Activated CD8-positive, alpha-beta memory T cell treated with anti-CD3 and anti-CD28 coated beads, Interleukin-2, amount 50 U/mL, for 1 hour (primary cell): ENCODE data around the gene OR10R2.

Experiments used
- DNase-seq: peaks from one replicate; pipeline ENCODE4 v3.0.0-alpha.2; 2020; ENCODE audit errors: extremely low read depth

OR10R2 gene

DNA sequence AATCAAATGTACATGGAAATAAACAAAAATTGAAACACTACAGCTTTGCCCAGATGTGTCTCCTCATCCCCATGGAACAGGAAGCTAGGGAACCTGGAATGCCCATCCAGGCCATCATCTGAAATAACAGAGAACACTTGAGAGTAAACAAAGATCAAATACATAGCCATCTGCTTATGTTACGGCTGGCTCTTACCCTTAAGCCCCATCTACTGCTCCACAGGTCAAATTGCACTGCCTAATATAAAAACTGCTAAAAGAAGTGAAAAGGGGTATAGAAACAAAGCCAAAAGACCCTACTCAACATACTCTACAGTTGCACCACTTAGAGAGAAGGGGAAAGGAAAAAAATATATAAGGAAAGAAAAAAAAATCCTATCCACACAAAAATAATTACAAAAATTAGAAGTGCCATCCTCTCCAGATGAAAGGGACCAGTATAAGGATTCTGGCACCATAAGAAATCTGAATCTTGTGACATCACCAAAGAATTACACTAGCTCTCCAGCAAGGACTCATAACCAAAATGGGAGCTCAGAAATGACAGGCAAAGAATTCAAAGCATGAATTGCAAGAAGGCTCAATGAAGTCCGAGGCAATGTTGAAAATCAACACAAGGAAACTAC is 55.3 kb downstream of the OR10R2 start:
- no peak for DNase-seq
